Measurements from ENCODE around the gene KRTAP13-3. TPM values are rescaled to one million over a fixed set of nuclear protein-coding genes. Genes with fewer than 3 reads are reported as not detected.

The KRTAP13-3 gene
- total and polyA plus RNA-seq, 2 of the 8 experiments (the other 6 are each of a cell fraction or from before 2014, with no cell fraction given) = not detected

- FAIRE-seq = peak; percentile 90
- Histone ChIP-seq H3K23me2 (ENCODE audit: low read depth, low read length) (no peaks in the 10 kb centered on the region), H2BK12ac (ENCODE audit: low read depth, low read length) (0 out of 2 replicates have a peak overlapping the region, but pooled peaks have one; percentile 72), H3K56ac (replicated peaks; ENCODE audit: insufficient read length, low read depth, low read length) (no peak overlapping the region), H3K23ac (ENCODE audit: insufficient read length) (no peak overlapping the region), H2BK15ac (ENCODE audit: low read length) (no peak overlapping the region), H3K27ac (ENCODE audit: low read depth, low read length) (no peak overlapping the region), H2BK5ac (ENCODE audit: low read depth, low read length) (no peak overlapping the region), H4K91ac (replicated peaks; ENCODE audit: insufficient read length, low read length) (no peak overlapping the region), H3K27me3 (replicated peaks in 1 of 4; ENCODE audit: control insufficient read depth in 3 of 4, extremely low read depth in 1 of 4, insufficient read depth in 3 of 4, low read length in 3 of 4) (no peaks in the 10 kb centered on the region), H3K4me2 (ENCODE audit: insufficient read depth in 1 of 2, low read depth in 2 of 2, low read length in 2 of 2) (peak overlapping the region in 1 of 2 experiments; percentile 21; a peak in 1 of 4 replicates), H3K18ac (ENCODE audit: extremely low read depth, low read length) (no peak overlapping the region), H2BK20ac (ENCODE audit: low read length) (no peak overlapping the region), H3K4me3 (ENCODE audit: extremely low read depth in 1 of 4, insufficient read depth in 2 of 4, low read depth in 3 of 4, low read length in 4 of 4) (no peak overlapping the region), H2AK5ac (ENCODE audit: low read depth, low read length) (no peak overlapping the region), H4K5ac (ENCODE audit: insufficient read length, low read depth, low read length) (no peak overlapping the region), H3K9me3 (ENCODE audit: insufficient read depth in 2 of 2, low read depth in 1 of 2, low read length in 1 of 2) (peaks cover 7 to 10% of the 10 kb centered on the region in 2 experiments; a peak in 3 of 4 replicates), H4K20me1 (replicated peaks in 1 of 2; ENCODE audit: control insufficient read depth in 1 of 2, insufficient read depth in 2 of 2, low read length in 2 of 2) (no peaks in the 10 kb centered on the region), H2AFZ (ENCODE audit: low read length) (no peak overlapping the region), H3K4ac (replicated peaks; ENCODE audit: insufficient read length, low read depth, low read length) (no peak overlapping the region), H4K8ac (ENCODE audit: extremely low read depth, insufficient read depth, low read length) (no peak overlapping the region), H3K9ac (replicated peaks in 1 of 4; ENCODE audit: extremely low read depth in 1 of 4, low read depth in 3 of 4, low read length in 3 of 4) (no peak overlapping the region), H3K79me1 (ENCODE audit: low read depth, low read length) (no peaks in the 10 kb centered on the region), H3K4me1 (replicated peaks in 1 of 4; ENCODE audit: control insufficient read depth in 3 of 4, insufficient read depth in 4 of 4, low read length in 3 of 4) (peaks cover 2 to 15% (median 6%) of the 10 kb centered on the region in 4 experiments; a peak in 5 of 7 replicates), H3K36me3 (ENCODE audit: control insufficient read depth in 2 of 4, insufficient read depth in 4 of 4, low read length in 3 of 4) (no peaks in the 10 kb centered on the region), H3K14ac (ENCODE audit: insufficient read length) (no peak overlapping the region), H2BK120ac (replicated peaks; ENCODE audit: low read depth, low read length) (no peak overlapping the region), H3K79me2 (ENCODE audit: control insufficient read depth in 1 of 2, insufficient read depth in 2 of 2, low read length in 2 of 2) (no peaks in the 10 kb centered on the region)
- 16% methylated on average over 3 of the region's 3 CpGs; no CpG with 5 or more reads in 1 of the 2 experiments for WGBS, 2 experiments (ENCODE audit: extremely low coverage in 1 of 2, insufficient coverage in 1 of 2, insufficient read length in 1 of 2, insufficient replicate concordance in 2 of 2, low coverage in 1 of 2, low lambda C conversion rate in 2 of 2, missing lambda C conversion rate in 1 of 2)
- peak in 1 of 2 experiments; percentile 43 for DNase-seq (ENCODE audit: low read depth in 1 of 2, low spot score in 2 of 2)
- ChIA-PET POLR2A (ENCODE audit: partially characterized antibody) (no interaction called here), CTCF (ENCODE audit: partially characterized antibody) (interaction anchor here (1.7 kb wide), 1 partner anchor 37 kb away, joined by 5 read pairs; no protein-coding TSS in a partner anchor)
- TF ChIP-seq ZNF274 (IDR thresholded peaks at IDR 0.05; ENCODE audit: borderline replicate concordance, extremely low read depth, low read length) (no peak), TEAD4 (IDR thresholded peaks at IDR 0.05; ENCODE audit: low read depth, low read length) (peak; percentile 88), SP1 (IDR thresholded peaks at IDR 0.05; ENCODE audit: low read depth, low read length) (peak; percentile 58; the same call in 1 of the 2 replicates), E2F6 (IDR thresholded peaks at IDR 0.05) (no peak), YY1 (IDR thresholded peaks at IDR 0.05; ENCODE audit: low read depth, low read length) (0 out of 2 replicates have a peak, but pooled peaks have one; percentile 24), NANOG (IDR thresholded peaks at IDR 0.05; ENCODE audit: insufficient read depth, low read depth, low read length, poor library complexity, severe bottlenecking) (peak; percentile 31)
These were observed 1.0 kb upstream of the KRTAP13-3 start for GRCh38 chr21:30426731-30427130.
